Medulla oblongata (tissue), 1 donor: ENCODE results near the gene MOSPD3.
"Not testable (repeated sequence)": the region's sequence is repeated elsewhere in the genome, so short reads cannot be mapped to it uniquely, and the experiment has no call there.

Source experiments
- DNase-seq: peaks from one replicate; pipeline ENCODE4 v3.0.0-alpha.2; 2015; ENCODE audit errors: extremely low spot score

Gene MOSPD3, protein sequence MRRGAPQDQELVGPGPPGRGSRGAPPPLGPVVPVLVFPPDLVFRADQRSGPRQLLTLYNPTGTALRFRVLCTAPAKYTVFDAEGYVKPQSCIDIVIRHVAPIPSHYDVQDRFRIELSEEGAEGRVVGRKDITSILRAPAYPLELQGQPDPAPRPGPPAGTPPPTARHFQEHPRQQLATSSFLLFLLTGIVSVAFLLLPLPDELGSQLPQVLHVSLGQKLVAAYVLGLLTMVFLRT

DNA sequence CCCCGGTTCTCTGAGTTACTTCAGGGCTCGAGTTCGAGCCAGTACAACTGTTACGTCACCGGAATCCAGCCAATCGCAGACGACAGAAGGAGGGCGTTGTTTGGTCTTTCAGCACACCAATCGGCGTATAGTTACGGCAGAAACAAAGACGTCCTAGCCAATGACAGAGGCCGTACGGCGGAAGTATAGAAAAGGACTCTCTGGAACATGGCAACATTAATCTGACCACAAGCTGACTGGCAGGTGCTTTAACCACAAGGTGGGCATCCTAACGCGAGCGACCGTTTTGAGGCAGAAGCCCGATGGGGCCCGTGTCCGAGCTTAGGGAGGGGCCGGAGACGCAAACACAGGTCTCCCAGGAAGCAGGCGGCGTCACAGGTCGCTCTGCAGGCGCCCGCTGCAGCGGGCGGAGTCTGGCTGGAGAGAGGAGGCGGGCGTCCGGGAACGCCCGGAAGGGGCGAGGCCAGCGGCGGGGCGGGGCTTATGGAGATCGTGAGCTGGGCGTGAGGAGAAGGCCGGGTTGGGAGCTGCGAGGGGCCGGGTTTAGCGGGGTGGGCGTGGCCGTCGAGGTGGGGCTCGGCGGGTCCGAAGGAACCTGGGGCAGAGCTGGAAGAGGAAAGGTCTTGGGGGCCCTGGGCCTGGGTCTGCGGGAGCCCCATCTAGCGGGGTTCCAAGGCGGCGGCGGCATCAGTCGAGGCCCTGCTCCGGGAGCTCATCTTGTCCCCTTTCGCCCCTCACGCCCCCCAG lies at the start of gene MOSPD3:
Gene MOSPD3 (plus strand): TSS at position 558 of the 747 bp plus-strand sequence. CDS start 252 bp downstream, outside the sequence.
- DNase-seq: peak; percentile 100

DNA sequence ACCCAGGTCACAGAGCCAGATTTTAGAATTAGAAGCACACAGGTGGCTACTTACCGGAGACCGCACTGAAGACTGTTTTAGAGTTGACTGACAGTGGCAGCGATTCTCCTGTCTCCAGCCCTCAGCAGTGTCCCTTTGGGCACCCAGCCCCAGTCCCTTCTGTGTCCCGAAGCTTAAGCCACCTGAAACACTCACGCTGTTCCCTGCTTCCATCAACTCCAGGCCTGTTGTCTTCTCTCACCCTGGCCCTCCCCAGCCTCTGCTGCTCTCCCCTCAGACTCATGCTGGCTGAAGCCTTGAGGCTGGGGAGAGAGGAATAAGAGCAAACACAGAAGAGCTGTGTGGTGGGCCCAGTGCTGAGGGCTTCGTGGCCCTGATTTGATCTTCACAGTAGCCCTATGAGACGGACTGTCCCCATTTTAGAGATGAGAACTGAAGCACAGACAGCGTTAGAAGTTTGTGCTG lies 49.2 kb upstream of the MOSPD3 start:
- no peak for DNase-seq

DNA sequence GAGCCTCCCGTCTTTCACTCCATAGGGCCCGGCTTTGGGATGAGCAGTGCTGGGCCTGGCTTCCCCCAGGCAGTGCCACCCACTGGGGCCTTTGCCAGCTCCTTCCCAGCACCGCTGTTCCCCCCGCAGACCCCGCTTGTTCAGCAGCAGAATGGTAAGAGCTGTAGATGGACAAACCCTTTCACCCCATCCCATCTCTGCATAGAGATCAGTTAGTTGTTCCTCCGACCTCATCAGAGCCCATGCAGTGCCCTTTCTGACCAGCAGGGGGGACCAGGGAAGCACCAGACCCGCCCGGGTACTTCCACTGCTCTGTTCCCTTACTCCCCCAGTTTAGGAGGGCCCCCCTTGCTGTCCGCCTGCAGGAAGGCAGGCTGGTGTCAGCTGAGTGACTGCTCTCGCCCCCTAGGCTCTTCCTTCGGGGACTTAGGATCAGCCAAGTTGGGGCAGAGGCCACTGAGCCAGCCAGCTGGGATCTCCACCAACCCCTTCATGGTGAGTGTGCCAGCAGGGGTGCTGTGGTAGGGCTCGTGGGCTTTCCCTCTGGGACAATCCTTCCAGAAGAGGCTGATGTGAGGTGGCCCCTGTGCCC lies 48.4 kb upstream of the MOSPD3 start:
- peak; percentile 79 for DNase-seq

DNA sequence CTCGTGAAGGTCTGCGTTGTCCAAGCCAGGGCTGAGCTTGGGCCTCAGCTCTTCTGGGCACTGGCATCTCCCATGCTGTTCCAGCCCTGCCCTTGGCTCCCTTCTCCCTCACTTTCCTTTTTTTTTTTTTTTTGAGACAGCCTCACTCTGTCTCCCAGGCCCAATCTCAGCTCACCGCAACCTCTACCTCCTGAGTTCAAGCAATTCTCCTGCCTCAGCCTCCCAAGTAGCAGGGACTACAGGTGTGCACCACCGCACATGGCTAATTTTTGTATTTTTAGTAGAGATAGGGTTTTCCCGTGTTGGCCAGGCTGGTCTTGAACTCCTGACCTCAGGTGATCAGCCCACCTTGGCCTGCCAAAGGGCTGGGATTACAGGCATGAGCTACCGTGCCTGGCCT lies 47.9 kb upstream of the MOSPD3 start:
- DNase-seq: not testable (repeated sequence)

DNA sequence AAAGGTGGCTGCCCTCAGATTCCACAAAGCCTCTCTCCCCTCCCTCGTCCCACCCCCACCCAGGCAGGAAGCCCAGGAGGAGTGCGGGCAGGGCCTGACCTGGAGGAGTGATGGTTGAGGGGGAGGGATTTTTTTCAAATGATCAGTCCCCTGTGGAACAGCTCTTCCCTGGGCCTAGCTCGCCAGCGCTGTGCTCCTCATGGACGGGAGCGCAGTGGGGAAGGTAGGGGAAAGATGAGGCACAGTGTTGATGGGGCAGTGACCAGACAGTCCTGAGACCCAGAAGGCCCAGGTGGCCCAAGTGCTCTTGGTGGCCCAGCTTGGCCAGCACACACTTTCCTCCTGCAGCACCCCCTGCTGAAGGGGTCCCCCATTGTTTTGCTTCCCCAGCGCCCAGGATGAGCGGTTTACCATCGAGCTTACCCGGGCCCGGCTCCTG lies 47.2 kb upstream of the MOSPD3 start:
- no peak for DNase-seq

DNA sequence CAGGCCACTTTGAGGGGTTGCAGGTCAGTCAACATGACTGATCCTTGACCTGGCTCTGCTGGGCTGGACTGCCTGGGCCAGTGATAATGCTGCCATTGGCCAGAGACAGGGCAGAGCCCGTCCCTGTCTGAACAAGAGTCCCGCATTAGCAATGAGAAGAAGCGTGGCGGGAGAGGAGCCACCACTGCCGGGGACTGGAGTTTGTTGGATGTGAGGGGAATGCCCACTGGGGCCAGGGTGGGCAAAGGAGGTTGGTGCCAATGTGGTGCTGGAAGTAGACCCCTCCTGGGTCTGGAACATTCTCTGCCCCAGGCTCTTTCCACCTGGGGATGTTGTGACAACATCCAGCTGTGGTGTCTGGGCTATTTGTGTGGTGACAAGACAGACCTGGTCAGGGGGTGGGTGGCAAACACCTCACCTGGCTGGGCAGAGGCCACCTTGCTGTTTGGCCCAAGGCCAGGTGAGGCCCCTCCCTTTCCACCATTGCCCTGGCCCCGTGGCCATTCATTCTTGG lies 46.3 kb upstream of the MOSPD3 start:
- DNase-seq: no peak

DNA sequence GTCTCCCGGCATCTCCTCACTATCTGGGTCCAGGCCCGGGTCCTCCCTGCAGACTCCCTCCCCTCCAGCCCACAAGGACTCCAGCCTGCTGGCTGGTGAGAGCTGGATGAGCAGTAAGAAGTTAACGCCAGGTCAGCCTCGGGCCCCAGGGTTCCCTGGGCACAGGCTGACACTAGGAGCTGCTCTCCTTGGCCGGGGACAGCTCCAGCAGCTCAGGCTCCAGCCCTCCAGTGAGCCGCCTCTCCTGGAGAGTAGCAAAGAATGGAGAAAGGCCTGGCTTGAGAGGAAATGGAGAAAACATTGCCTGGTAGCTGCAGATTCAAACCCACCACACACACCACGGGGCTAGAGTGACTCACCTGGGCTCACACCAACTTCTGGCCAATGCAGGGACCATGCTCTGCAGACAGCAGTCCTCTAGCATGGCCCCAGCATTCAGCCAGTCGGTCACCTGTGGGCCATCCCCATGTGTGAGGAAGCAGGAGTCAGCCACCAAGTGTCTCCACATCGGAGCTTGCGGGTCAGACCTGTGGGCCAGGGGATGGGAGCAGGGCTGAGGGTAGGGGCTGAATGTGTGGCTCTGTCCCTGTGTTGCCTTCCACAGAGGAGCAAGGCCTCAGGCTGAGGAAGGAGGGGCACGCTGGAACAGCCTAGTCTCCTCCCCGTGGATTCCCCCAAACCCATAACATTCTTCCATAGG lies 45.2 kb upstream of the MOSPD3 start:
- DNase-seq: no peak

DNA sequence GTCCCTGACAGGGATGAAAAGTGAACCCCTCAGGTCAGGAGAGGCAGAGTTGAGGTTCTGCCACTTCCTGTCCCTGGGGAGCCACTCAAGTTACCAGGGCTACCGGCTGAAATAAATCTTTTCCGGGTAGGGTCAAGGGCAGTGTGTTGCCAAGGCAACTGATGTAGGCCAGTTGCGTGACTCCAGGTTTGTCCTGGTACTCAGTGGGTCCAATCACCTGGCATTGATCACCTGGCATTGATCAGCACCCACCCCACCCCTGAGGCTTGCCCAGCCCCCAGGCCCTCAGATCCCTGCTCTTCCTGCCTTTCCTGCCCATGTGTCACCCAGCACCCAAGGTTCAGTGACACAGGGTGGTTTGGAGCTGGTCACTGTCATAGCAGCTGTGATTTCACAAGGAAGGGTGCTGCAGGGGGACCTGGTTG lies 44.6 kb upstream of the MOSPD3 start:
- DNase-seq: no peak

DNA sequence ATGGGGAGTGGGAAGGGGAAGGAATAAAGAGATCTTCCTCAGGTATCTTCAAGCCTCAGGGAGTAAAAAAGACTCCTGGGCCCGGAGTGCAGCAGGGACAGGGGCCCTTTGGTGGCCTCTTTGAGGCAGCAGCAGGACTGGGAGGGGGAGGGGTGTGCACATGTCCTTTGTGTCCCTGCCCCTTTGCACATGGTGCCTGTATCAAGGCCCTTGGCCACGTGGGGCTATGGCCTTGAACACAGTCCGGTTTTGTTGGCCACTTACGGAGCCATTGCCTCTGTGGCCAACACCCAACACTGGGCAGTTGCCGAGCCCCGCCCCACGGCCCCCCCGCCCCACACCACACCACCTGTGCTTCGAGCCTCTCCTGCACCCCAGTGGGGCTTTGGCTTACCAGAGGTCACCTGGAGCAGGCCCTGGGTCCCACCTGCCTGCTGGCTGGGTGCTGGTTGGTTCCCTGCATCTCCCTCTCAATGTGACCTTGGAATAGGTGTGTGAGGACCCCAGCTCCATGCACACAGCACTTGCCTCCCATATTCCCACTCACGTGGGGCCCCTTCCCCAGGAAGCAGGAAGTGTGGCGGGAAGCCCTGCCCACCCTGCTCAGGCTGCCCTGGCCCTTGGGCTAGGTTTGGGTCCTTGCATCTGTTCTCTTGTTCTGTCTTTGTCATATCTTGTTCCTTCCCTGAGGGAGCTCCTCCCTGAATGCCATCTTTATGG lies 44.0 kb upstream of the MOSPD3 start:
- no peak for DNase-seq

DNA sequence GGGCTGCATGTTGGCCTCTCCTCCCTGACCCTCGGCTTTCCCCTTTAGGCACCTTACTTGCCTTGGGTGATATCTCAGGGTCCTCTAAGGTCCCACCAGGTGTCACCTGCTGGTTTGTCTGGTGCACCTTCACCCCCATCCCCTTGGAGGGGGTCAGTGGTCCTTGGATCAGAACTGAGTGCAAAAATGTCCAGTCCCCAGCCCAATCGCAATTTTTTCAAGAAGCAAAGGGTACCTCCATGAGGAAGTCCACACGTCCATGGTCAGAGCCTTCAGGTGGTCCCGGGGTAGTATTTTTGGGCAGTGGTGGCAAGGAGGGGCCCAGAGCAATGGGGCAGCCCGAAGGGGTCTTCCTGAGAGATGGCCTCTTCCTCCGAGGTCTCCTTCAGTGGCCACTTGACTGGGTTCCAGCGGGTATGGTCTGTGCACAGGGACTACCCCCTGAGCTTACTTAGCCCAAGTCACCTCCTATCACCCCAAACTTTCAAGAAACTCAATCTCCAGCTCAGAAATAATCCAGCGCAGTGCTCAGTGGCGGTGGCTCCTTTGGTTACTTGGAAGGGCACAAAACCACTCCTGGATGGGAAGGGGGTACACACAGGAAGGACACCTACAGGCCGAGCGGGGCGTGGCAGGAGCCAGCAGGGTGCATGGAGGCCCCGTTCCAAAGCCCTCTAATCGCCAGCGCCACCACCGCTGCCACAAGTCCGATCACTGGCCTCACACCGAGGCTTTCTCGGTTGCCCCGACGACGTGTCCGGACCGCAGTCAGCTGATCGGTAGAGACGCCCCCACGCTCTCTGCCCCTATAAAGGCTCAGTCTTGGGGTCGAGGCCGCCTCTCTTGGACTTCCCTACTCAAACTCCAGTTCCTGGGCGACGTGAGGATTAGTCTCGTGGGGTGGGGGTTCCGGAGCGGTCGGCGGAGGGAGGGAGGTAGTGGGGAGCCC lies 43.2 kb upstream of the MOSPD3 start:
- peak; percentile 81 for DNase-seq

DNA sequence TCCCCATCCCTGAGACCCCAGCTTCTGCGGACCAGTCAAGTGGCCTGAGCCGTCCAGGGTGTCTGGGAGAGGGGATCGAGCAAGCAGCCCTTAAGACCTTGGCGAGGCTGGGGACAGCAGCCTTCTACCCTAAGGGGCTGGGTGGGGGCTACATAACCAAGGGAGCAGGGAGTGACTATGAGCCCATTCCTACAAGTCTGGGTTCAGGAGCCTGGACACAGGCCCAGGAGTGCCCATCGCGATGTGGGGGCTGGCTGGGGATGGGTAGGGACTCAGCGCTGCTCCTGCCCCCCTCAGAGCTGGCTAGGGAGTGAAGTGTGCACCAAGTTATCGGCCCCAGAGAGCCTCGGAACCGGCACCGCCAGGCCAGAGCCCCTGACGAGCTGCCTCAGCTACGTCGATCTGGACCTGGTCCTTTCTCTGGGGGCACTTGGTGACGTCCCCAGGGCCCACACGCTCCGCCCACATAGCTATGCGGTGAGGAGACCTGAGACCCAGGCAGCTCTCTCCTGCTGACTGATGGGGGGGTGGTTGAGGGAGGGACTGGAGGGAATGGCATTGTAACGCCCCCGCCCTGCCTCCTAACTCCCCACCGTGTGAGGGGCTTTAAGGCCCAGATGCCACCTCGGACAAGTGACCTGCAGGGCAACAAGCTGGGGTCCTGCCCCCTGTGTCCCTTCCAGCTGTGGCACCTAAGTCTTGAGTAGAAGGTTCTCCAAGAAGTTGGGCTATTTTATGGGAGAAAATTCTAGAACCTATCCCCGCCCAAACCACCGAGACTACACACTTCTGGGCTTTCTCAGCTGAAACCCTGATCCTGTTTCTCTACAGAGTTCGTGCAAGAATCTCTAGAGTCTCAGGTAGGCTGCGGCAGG lies 41.1 kb upstream of the MOSPD3 start:
- DNase-seq: no peak

DNA sequence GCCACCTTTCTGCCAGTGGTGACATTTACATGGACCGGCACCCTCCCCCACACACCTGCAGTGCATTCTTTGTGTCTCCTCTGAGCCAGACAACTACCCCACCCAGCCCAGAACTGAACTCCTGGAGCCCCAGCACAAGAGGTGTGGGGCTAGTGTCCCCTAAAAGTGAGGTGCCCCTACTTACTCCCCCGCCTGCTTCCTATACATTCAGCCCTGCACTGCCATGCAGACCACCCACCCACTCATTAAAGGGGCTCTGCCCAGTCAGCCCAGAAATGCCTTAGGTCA lies 40.6 kb upstream of the MOSPD3 start:
- DNase-seq: no peak

DNA sequence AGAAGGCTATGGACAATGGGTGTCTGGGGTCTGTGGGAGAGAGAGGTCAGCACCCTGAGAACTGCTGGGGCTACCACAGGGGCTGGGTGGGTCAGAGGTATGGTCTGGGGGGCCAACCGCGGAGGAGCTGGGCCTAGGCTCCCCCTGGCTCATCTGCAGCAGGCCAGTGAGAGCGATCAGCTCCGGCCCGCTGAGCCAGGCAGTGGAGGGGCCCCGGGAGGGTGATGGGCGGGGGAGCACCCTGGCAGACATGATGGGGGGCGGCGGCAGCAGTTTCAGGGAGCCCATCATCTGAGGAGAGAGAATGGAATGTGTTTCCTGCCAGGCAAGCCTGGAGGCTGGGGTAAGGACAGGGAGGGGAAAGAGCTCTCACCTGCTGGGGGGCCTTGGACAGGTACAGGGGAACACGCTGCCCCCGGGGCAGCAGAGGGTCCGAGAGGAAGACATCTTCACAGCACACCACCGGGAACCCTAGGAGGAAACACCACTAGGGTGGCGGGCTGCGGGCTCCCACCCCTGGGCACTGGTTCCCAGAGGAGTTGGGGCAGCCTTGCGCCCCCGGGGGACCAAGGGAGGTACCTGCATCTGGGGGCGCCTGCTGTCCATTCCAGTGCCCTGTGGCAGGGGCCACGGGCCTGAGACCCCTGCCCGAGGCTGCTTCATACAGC lies 39.9 kb upstream of the MOSPD3 start:
- DNase-seq: no peak

DNA sequence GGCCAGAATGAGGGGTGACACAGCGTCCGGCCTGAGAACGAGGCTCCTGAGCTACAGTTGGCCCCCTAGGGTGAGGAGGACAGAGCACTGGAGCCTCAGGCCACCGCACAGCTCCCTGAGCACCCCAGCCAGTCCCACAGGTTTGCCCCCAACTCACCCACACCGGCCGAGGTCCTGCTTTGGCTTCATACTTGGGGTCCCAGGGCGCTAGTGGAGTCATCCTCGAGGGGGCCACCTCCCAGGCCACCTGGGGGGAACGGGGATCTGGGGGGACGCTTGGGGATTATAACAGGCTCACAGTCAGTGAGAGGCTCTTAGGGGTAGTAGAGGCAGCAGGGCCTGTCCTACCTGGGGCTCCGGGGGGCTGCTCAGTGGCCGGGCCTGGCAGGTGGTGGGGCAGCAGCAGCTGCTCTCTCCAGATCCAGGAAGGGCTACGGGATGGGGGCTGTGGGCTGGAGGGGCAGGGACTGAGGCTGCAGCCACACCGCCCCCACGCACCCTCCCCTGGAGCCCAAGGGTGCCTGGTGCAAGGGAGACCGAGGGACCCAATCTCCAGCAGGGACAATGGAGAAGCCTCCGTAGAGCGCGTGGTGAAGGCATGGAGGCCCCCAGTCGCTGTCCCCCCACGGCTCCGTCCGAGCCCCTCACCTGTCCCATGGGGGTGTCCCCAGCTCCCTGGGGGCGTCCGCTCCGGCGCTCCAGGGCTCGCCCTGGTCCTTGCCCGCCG lies 39.2 kb upstream of the MOSPD3 start:
- DNase-seq: no peak

DNA sequence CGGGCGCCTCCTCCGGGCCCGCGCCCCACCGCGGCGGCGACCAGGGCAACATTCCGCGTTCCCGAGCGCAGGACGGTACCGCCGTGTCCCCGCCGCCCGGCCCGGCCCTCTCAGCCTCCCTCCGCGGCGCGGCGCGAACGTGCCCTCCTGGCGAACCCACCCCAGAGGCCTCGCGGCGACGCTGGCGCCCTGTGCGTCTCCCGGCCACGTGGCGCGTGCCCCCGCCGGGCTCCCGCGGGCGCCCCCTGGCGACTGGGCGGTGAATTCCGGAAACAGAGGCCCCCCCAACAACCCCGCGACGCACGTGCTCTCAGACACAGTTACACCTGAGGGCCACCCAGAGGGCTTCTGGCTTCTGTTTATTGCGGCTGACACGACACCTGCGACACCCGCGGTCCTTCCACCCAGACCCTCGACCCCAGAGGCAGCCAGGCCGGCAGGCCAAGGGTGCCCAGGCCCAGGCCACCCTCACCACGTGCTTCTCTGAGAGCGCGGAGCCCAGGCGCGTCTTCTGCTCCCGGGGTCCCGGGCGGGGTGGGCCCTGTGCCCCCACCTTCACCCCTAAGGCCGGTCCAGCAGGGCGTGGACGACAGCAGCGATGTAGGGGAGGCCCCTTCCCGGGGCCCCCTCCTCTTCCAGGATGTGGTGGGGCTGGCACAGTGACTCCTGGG lies 38.5 kb upstream of the MOSPD3 start, which contains the start of gene SAP25:
Gene SAP25 (minus strand): TSS at position 210 of the 671 bp plus-strand sequence. CDS start 158 bp downstream, at position 52.
- DNase-seq: no peak

DNA sequence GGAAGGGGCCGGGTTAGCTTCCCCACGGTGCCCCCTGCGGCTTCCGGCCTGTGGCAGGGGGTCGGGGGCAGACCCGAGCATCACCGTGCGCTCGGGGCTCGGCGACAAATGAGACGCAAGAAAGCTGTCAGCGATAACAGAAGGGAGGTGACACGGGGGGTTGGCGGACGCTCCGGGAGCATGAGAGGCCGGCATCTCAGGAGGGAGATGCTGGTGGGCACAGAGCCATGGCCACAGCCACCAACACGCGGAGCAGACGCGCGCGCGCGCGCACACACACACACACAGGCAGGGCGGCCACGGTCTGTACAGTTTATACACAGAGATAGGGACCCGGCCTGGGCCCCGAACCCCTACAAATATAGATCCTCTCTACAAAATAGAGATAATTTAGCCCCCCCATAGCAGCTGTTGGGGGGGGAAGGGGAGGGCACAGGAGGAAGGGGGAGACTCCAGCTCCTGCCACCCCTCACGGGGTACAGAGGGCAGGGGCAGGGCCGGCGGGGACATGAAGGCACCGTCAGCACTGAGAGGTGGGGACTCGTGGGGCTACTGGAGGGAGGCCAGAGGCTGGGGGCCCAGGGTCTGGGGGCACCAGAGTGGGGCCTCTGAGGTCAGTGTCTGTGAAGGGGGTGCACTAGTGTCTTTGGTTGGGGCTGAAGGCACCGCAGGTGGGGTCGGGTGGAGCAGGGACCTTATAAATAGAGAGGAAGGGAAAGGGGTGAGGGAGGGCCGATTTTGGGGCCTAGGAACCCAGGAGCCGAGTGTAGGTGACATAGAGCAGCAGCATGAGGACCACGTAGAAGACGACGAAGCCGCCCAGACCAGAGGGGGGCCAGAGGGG lies 37.8 kb upstream of the MOSPD3 start:
- no peak for DNase-seq
